Thyroid gland (tissue), 4 donors: ENCODE measurements around the gene FAM180A. TPM values are rescaled to one million over a fixed set of nuclear protein-coding genes. Genes with fewer than 3 reads are reported as not detected.
A peak's percentile ranks its signal among the peaks of the same experiment; 100 is the strongest.
"Not testable (repeated sequence)": the region's sequence is repeated elsewhere in the genome, so short reads cannot be mapped to it uniquely, and the experiment has no call there.

ENCODE experiments used
- DNase-seq, 2 donors: peaks; one replicate each; pipeline ENCODE4 v3.0.0-alpha.2; 2019
- H3K27ac ChIP-seq, 3 donors: fragments of 200-600 bp; sonication (generic); 1 replicate in 2 of 3; 2 replicates in 1 of 3; pipeline ENCODE4 v1.5.1; 2016 to 2019; ENCODE audit warnings: mild to moderate bottlenecking in 1 of 3, moderate library complexity in 1 of 3
- H3K27me3 ChIP-seq: fragments of 200-600 bp; sonication (generic); one replicate; pipeline ENCODE4 v1.5.1; 2019
- H3K36me3 ChIP-seq, 2 donors: fragments of 200-600 bp; sonication (generic); one replicate each; pipeline ENCODE4 v1.5.1; 2016 to 2019
- H3K4me1 ChIP-seq, 2 donors: fragments of 200-600 bp; sonication (generic); one replicate each; pipeline ENCODE4 v1.5.1; 2017 to 2019
- H3K4me3 ChIP-seq, 3 donors: fragments of 200-600 bp; sonication (generic); replicated peaks in 1 of 3; 1 replicate in 2 of 3; 2 replicates in 1 of 3; pipeline ENCODE4 v1.5.1; 2016; ENCODE audit warnings: mild to moderate bottlenecking in 1 of 3
- H3K9me3 ChIP-seq: fragments of 200-600 bp; sonication (generic); one replicate; pipeline ENCODE4 v1.5.1; 2017
- POLR2A ChIP-seq, 2 donors: fragments of 450-650 bp; IDR thresholded peaks; one replicate each; pipeline ENCODE4 v1.6.1; 2017; ENCODE audit warnings: antibody characterized with exemption in 2 of 2, mild to moderate bottlenecking in 2 of 2, moderate library complexity in 1 of 2
- WGBS, 2 donors: methylation state at CpG; one replicate each; pipeline ENCODE4 v1.1.5; 2017; 5-methylcytosine and 5-hydroxymethylcytosine counted together
- intact Hi-C: fragments of 100-400 bp; cut with DNase I; formaldehyde crosslinking; loops from one replicate; pipeline ENCODE4 v1.15.1; 2023
- total RNA-seq, 4 donors: library from RNA; depleted of rRNA; stranded (reverse); fragments of >200 nt; gene quantifications; one replicate each; pipeline ENCODE4 v1.2.3, GENCODE V29; 2016
- TF ChIP-seq, protein P1 (sequence below), 6 experiments: fragments of 200-600 bp in 3 of 6; fragments of 450-650 bp in 3 of 6; sonication (generic) in 3 of 6; IDR thresholded peaks; one replicate each; pipeline ENCODE4 v1.5.1; 2016 to 2019; ENCODE audit warnings: antibody characterized with exemption in 6 of 6, mild to moderate bottlenecking in 2 of 6, inconsistent platforms in 1 of 6, moderate library complexity in 1 of 6

The FAM180A gene
- total RNA-seq, 4 donors from 2014 or later = 2.7 to 5.0 (median 3.5) TPM

DNA sequence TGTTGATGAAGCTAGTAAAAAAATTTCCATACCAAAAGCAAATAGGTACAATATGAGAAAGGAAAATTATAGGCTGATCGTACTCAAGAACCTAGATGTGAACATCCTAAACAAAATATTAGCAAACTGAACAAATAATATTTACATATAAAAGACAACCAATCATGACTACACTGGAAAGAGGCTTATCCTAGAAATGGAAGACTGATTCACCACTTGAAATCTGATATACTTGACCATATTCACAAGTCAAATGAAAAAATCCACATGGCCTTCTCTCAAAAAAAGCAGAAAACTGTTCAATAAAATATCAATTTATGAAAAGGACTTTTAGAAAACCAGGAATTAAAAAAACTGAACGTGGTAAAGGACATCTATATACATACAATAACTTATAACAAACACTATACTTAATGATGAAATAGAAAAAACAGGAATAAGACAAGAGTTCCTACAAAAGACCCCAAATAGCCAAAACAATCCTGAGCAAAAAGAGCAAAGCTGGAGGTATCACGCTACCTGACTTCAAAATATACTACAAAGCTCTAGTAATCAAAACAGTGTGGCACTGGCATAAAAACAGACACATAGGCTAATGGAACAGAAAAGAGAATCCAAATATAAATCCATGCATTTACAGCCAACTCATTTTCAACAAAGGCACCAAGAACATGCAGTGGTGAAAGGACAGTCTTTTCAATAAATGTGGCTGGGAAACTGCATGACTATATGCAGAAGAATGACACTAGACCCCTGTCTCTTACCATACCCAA is 29.2 kb upstream of the FAM180A start:
- Histone ChIP-seq H3K4me1 (peaks cover 16 to 17% of the 10 kb centered on the region in 2 donors), H3K36me3 (no peaks in the 10 kb centered on the region), H3K4me3 (no peak overlapping the region), H3K27ac (no peak overlapping the region), H3K27me3 (no peaks in the 10 kb centered on the region), H3K9me3 (no peaks in the 10 kb centered on the region)
- 87 to 89% methylated on average over 3 of the region's 3 CpGs for WGBS, 2 donors
- intact Hi-C loops = no loop called here
- DNase-seq = no peak
- TF ChIP-seq, protein P1, sequence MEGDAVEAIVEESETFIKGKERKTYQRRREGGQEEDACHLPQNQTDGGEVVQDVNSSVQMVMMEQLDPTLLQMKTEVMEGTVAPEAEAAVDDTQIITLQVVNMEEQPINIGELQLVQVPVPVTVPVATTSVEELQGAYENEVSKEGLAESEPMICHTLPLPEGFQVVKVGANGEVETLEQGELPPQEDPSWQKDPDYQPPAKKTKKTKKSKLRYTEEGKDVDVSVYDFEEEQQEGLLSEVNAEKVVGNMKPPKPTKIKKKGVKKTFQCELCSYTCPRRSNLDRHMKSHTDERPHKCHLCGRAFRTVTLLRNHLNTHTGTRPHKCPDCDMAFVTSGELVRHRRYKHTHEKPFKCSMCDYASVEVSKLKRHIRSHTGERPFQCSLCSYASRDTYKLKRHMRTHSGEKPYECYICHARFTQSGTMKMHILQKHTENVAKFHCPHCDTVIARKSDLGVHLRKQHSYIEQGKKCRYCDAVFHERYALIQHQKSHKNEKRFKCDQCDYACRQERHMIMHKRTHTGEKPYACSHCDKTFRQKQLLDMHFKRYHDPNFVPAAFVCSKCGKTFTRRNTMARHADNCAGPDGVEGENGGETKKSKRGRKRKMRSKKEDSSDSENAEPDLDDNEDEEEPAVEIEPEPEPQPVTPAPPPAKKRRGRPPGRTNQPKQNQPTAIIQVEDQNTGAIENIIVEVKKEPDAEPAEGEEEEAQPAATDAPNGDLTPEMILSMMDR (IDR thresholded peaks at IDR 0.05) = no peak
- no peak for TF ChIP-seq POLR2A (IDR thresholded peaks at IDR 0.05)

DNA sequence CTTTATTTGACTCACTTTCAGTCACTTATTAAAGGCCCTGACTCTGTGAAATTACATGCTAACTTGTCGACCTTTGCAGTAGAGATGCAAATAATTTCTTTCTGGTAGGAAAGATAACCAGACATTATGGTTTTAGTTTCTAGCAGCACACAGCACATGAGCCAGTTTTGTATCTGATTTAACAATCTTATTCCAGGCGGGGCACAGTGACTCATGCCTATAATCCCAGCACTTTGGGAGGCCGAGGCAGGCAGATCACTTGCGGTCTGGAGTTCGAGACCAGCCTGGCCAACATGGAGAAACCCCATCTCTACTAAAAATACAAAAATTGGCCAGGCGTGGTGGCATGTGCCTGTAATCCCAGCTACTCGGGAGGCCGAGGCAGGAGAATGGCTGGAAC is 27.3 kb upstream of the FAM180A start:
- DNase-seq, H3K36me3 ChIP-seq, H3K27me3 ChIP-seq, intact Hi-C loops, H3K4me3 ChIP-seq, H3K9me3 ChIP-seq, H3K27ac ChIP-seq: not testable (repeated sequence)
- peaks cover 16 to 17% of the 10 kb centered on the region in 2 donors for H3K4me1 ChIP-seq
- 95% methylated on average over 8 of the region's 8 CpGs for WGBS, 2 donors

DNA sequence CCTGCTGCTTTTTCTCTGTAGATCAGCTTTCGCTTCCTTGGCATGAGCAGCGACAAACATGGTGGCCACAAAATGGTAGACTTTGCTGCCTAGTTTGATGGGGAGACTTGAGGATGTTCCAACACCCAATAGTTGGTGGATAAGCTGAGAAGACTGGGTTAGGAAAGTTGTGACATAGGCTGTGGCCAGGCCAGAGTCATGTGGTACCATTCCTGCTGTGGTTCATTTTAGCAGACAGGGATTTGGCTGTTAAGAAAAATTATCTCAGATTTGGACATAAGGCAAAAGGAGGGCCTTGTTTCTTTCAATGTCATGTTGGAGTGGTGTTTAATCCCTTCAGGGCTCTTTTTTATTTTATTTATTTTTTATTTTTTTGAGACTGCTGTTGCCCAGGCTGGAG is 26.6 kb upstream of the FAM180A start:
- TF ChIP-seq, protein P1 (IDR thresholded peaks at IDR 0.05) = no peak
- TF ChIP-seq POLR2A (IDR thresholded peaks at IDR 0.05) = no peak
- WGBS, 2 donors = 99 to 100% methylated on average over 2 of the region's 2 CpGs
- no peak overlapping the region for H3K4me3 ChIP-seq
- no peak for DNase-seq
- H3K9me3 ChIP-seq = no peaks in the 10 kb centered on the region
- peaks cover 16 to 17% of the 10 kb centered on the region in 2 donors for H3K4me1 ChIP-seq
- intact Hi-C loops = no loop called here
- no peaks in the 10 kb centered on the region for H3K27me3 ChIP-seq
- no peaks in the 10 kb centered on the region for H3K36me3 ChIP-seq
- H3K27ac ChIP-seq = no peak overlapping the region

DNA sequence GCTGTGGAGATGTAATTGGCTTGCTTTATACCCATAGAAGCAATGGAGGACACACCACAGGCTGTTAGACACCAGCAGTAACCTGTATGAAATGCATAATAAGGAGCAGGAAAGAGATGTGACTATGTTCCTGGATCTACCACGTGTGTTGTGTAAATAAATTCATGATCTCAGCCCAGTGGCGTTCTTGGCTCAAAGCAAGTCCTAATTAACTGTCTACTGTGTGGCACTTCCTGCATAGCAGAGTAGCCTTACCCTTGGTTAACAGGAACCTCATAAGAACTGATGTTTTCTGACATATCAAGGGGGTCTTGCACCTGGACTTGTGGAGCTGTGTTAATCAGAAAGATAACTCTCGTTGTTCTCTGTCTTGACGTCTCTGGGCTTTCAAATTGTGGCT is 25.7 kb upstream of the FAM180A start:
- peak overlapping the region in 1 of 3 donors; percentile 69 for H3K27ac ChIP-seq

DNA sequence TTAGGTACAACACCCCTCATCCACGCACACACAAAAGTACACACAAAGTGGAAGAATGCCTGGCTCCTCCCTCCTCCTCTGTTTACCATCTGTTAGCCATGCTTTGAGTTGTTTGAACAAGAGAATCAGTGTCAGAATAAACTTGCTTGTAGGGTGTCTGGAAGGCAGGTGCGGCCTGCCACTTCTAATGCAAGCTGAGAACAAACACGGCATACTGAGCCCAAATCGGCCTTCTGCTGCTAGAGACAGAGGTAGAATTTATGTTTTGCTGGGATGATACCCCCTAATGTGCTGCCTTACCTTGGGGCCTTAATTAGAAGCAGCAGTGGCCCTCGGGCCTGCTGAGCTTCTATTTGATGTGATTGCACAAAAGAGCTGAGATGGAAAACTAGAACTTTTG is 24.9 kb upstream of the FAM180A start:
- 29 to 31% methylated on average over 5 of the region's 5 CpGs for WGBS, 2 donors
- Histone ChIP-seq H3K4me1 (peaks cover 16 to 17% of the 10 kb centered on the region in 2 donors), H3K4me3 (no peak overlapping the region), H3K9me3 (no peaks in the 10 kb centered on the region), H3K27ac (peak overlapping the region; percentile 36 to 69 (median 50)), H3K36me3 (no peaks in the 10 kb centered on the region), H3K27me3 (no peaks in the 10 kb centered on the region)
- intact Hi-C loops = no loop called here
- TF ChIP-seq, protein P1 (IDR thresholded peaks at IDR 0.05) = no peak
- TF ChIP-seq POLR2A (IDR thresholded peaks at IDR 0.05) = peak in 1 of 2 donors; percentile 14
- peak; percentile 63 to 71 for DNase-seq

More for the DNA sequence above, 25.7 kb upstream of the FAM180A start:
- Histone ChIP-seq H3K9me3 (no peaks in the 10 kb centered on the region), H3K4me1 (peaks cover 16 to 17% of the 10 kb centered on the region in 2 donors), H3K4me3 (no peak overlapping the region), H3K36me3 (no peaks in the 10 kb centered on the region), H3K27me3 (no peaks in the 10 kb centered on the region)
- intact Hi-C loops = no loop called here
- peak in 1 of 2 donors; percentile 28 for DNase-seq
- WGBS, 2 donors = 42 to 68% methylated on average over 4 of the region's 4 CpGs
- TF ChIP-seq, protein P1 (IDR thresholded peaks at IDR 0.05) = no peak
- peak in 1 of 2 donors; percentile 19 for TF ChIP-seq POLR2A (IDR thresholded peaks at IDR 0.05)
